Fibroblast of the aortic adventitia (primary cell): Measurements from ENCODE around the gene STXBP2. TPM values are rescaled to one million over a fixed set of nuclear protein-coding genes. Genes with fewer than 3 reads are reported as not detected.
A peak's percentile ranks its signal among the peaks of the same experiment; 100 is the strongest.

Experiments used
- DNase-seq: peaks from one replicate; pipeline ENCODE4 v3.0.0-alpha.2; 2010; ENCODE audit warnings: low read depth
- H3K4me3 ChIP-seq: 2 replicates; pipeline ENCODE4 v1.5.1; 2011; ENCODE audit warnings: low read depth, mild to moderate bottlenecking, control low read depth, low read length, moderate library complexity
- total RNA-seq: library from RNA; depleted of rRNA; stranded (reverse); fragments of >200 nt; gene quantifications from 2 replicates; pipeline ENCODE4 v1.2.3, GENCODE V29; 2012; ENCODE audit warnings: low replicate concordance
- TF ChIP-seq, protein P1 (sequence below): IDR thresholded peaks from 2 replicates; pipeline ENCODE4 v1.5.1; 2011; ENCODE audit warnings: mild to moderate bottlenecking, low read length, control low read depth, inconsistent platforms; ENCODE audit not compliant: insufficient read depth

Gene STXBP2
- total RNA-seq, 1 donor = 0.90 TPM

GRCh38 chr19:7598180-7598579, 38.7 kb upstream of the STXBP2 start:
- DNase-seq = no peak
- H3K4me3 ChIP-seq = no peak overlapping the region

DNA sequence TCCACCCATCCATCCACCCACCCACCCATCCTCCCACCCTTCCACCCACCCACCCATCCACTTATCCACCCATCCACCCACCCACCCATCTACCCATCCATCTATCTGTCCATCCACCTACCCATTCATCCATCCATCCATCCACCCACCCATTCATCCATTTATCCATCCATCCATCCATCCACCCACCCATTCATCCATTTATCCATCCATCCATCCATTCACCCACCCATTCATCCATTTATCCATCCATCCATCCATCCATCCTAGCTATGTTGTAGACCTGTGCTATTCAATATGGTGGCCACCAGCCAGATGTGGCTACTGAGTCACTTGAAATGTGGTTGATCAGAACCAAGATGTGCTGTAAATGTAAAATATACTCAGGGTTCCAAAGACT, 36.2 kb upstream of the STXBP2 start:
- H3K4me3 ChIP-seq = no peak overlapping the region
- TF ChIP-seq, protein P1, sequence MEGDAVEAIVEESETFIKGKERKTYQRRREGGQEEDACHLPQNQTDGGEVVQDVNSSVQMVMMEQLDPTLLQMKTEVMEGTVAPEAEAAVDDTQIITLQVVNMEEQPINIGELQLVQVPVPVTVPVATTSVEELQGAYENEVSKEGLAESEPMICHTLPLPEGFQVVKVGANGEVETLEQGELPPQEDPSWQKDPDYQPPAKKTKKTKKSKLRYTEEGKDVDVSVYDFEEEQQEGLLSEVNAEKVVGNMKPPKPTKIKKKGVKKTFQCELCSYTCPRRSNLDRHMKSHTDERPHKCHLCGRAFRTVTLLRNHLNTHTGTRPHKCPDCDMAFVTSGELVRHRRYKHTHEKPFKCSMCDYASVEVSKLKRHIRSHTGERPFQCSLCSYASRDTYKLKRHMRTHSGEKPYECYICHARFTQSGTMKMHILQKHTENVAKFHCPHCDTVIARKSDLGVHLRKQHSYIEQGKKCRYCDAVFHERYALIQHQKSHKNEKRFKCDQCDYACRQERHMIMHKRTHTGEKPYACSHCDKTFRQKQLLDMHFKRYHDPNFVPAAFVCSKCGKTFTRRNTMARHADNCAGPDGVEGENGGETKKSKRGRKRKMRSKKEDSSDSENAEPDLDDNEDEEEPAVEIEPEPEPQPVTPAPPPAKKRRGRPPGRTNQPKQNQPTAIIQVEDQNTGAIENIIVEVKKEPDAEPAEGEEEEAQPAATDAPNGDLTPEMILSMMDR = no peak
- no peak for DNase-seq

More at GRCh38 chr19:7598180-7598579, 38.7 kb upstream of the STXBP2 start:
- TF ChIP-seq, protein P1 = no peak

DNA sequence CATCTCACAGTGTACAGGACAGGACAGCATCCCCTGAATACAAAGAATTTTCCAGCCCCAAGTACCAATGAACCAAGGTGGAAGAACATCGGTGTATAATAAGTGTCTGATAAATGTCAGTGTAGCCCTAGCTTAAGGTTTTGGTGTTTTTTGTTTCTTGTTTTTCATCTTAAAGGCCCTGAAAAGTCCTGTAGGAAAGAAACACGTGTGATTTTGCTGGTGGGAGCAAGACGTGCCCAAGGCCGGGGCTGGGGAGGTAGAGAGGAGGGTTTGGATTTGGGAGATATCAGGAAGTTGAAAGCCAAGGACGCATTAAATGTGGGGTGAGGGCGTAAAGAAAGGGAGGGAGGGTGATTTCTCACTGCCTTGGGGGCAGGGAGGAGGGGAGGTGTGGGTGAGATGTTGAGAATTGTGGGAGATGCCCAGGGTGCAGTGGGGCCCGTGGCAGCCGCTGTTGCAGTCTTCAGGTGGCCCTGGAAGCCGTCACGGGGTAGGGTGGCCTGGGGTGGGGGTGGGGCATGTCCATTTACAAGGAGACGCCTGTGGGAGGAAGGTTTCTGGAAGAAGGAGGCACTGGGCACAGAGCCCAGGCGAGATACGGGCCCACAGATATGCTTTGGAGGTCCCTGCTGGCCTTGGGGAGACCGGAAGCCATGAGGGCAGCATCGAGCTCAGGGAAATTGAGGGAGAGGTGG, 34.5 kb upstream of the STXBP2 start:
- TF ChIP-seq, protein P1 = no peak
- H3K4me3 ChIP-seq = no peak overlapping the region
- DNase-seq = peak; percentile 14

DNA sequence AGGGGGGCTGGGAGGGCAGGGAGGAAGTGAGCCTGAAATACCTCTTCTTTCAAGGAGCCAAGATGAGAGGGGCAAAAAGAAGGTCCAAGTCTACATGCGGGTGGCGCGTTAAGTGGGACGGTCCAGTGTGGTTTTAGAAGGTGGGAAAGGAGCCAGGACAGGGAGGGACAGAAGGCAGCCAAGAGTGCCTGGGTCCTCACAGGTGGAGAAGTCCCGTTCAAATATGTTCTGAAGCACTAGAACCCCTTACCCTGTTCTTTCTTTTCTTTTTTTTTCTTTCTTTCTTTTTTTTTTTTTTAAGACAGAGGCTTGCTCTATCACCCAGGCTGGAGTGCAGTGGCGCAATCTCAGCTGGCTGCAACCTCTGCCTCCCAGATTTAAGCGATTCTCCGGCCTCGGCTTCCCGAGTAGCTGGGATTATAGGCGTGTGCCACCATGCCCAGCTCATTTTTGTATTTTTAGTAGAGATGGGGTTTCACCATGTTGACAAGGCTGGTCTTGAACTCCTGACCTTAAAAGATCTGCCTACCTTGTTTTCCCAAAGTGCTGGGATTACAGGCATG, 33.9 kb upstream of the STXBP2 start:
- TF ChIP-seq, protein P1 = no peak
- peak; percentile 13 for DNase-seq

DNA sequence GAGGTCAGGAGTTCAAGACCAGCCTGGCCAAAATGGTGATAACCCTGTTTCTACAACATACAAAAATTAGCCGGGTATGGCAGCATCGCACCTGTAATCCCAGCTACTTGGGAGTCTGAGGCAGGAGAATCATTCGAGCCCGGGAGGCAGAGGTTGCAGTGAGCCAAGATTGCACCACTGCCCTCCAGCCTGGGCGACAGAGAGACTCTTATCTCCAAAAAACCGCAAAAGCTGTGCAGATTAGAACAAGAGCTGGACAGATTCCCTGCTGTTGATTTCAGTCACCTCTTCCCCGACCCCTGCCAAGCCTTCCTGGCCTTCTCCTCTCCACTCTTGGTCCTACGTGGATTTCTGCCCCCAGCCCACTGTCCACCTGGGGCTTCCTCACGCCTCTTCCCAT, 33.0 kb upstream of the STXBP2 start:
- TF ChIP-seq, protein P1 = no peak
- H3K4me3 ChIP-seq = no peak overlapping the region
- DNase-seq = peak; percentile 17

More for the DNA sequence above, 33.9 kb upstream of the STXBP2 start:
- no peak overlapping the region for H3K4me3 ChIP-seq

- TF ChIP-seq, protein P1 = no peak
- no peak overlapping the region for H3K4me3 ChIP-seq
- no peak for DNase-seq
Measured at GRCh38 chr19:7605490-7606222, 31.3 kb upstream of the STXBP2 start.
